GM18867 (cell line): ENCODE measurements around the gene PABPC1L.
A peak's percentile ranks its signal among the peaks of the same experiment; 100 is the strongest.

Experiments
- ATAC-seq: cut with Tn5 transposase; IDR thresholded peaks from one replicate; pipeline ENCODE4 v1.9.1; 2021; ENCODE audit warnings: mild to moderate bottlenecking, moderate library complexity; ENCODE audit not compliant: unreplicated experiment

The PABPC1L gene

DNA sequence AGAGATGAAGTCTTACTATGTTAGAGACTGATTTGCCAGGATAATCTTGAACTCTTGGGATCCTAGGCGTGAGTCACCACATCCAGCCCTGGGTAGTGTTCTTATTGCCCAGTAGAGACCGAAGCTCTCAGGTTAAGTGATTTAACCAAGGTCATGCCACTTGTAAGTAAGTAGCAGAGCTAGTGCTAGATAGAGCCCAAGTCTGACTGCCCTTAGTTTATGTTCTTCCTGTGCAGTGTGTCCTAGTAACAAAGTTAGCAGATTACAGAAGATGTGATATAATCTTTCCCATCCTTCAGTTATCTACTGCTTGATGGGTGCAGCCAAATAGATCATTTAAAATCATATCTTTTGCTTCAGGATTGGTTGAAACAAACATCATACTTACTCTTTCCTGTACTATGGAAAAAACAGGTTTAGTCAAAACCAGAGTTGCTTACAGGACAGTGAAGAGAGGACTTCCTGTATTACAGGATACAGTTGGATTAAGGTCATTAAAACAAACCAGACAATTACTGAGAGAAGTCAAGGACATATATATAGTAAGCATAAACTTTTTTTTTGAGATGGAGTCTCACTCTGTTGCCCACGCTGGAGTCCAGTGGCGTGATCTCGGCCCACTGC, 9.5 kb upstream of the PABPC1L start:
- no peak for ATAC-seq

DNA sequence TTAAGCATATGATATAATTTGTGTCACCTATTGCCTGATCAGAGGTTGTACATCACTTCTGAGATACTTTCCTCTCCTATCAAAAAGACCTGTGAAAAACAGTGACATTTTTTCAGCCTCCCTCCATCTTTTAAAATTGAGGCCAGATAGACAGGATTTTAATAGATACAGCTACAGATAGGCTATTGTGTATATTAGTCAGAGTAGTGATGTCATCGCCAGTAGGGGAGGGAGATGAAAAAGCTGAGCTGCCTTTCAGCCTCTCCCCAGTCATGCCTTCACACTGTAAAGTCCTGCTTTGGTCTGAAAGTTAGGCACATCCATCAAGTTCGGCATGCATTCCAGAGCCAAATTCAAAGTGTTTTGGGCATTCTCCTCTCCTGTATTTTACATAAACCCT, 7.9 kb upstream of the PABPC1L start:
- ATAC-seq: no peak

DNA sequence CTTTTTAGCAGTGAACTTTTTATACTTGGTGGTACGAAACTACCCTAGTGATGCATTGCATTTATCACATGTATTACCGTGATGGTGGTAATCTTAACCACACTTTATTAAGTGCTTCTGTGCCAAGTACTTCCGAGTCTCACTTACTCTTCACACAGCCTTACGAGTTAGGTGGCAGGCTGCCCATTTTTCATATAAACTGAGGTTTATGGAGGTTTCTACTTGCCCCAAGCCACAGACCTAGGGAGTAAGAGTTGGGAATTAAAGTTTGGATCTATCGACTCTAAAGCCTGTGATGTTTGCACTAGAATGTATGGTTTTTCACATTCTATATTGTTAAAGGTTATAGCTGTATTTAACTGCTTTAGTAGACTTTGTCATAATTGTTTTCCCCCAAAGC, 5.5 kb upstream of the PABPC1L start:
- ATAC-seq: no peak

GRCh38 chr20:44908987-44909871, 631 bp upstream of the PABPC1L start:
- ATAC-seq: no peak

GRCh38 chr20:44910690-44911262, 916 bp downstream of the PABPC1L start:
- ATAC-seq: no peak

- ATAC-seq: peak; percentile 37
These were observed 1.5 kb downstream of the PABPC1L start for GRCh38 chr20:44911264-44911921.

DNA sequence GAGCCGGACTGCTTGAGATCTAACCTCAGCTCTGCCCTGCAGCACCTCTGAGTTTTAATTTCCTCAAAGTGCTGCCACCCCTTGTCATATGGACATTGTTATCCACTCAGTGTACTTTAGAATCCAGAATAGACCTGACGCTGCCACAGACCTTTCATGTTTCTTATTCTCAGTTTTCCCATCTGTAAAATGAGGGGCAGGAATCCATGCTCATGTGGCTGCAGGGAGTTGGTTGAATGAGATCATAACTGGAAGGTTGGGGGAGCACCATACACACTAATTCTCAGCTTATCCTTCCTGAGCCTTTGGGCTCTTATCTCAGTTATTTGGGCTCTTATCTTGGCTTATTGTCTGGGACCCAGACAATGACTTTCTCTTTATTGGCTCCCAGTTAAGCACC, 2.3 kb downstream of the PABPC1L start:
- ATAC-seq: no peak

DNA sequence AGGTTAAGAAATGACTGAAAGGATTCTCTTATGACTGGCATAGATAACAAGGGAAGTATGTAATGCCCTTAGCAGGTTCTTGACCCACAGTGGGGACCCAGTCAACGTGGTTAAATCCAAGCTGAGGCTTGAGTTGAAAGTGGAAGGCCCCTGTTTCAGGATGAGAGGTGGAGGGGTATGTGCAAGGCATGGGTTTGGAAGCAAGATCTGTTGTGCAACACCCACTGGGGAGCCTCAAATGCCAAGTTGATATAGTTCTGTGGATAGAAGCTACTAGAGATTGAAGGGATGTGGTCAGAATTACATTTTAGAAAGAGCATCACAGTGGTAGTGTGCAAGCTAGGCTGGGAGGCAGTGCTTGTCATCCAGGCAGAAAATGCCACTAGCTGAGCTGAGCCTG, 5.1 kb downstream of the PABPC1L start:
- no peak for ATAC-seq

- ATAC-seq: no peak
These were observed 6.7 kb downstream of the PABPC1L start for GRCh38 chr20:44916586-44916985.

DNA sequence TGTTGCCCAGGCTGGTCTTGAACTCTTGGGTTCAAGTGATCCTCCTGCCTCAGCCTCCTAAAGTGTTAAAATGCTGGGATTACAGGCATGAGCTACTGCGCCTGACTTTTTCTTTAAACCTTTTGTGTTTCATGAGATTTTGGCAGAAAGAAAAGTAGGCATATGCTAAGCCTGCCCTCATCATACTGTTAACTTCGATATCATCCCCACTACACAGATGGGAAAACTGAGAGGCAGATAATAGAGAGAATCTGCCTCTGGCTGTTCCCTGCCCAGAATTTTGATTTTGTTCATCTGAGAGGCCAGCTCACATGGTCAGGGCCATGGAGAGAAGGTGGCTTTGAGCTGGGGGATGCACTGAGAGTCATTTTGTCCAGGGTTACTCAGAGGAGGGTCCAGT, 7.5 kb downstream of the PABPC1L start:
- no peak for ATAC-seq

DNA sequence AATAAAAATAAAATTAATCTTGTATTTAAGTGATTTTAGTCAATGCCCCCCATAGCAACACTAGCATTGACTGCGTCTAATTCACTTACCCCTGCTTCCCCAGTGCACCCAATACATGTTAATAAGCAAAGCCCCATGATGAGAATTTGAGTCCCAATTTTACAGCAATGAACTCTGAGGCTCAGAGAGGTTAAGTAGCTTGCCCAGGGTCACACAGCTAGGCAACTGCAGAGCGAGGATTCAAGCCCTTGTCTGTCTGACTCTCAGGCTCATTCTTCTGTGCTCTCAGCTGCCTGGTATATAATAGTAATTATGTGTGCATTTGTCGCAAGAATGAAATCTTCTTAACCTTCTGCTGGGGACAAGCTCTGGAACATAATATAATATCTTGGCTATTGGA, 8.5 kb downstream of the PABPC1L start:
- ATAC-seq: no peak

DNA sequence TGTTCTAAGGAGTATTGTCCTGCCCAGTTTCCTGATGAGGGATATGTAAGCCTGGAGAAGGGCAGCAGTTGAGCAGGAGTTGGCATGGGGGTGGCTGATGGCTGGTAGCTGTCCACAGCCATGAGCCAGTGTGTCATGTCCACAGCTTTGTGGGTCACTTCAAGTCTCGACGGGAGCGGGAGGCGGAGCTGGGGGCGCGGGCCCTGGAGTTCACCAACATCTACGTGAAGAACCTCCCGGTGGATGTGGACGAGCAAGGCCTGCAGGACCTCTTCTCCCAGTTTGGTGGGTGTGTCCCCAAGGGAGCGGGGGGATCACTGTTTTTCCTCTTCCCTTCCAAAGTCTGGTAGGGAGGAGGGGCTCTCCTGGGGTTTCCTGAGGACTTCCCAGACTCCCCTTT, 8.9 kb downstream of the PABPC1L start:
- ATAC-seq: no peak

DNA sequence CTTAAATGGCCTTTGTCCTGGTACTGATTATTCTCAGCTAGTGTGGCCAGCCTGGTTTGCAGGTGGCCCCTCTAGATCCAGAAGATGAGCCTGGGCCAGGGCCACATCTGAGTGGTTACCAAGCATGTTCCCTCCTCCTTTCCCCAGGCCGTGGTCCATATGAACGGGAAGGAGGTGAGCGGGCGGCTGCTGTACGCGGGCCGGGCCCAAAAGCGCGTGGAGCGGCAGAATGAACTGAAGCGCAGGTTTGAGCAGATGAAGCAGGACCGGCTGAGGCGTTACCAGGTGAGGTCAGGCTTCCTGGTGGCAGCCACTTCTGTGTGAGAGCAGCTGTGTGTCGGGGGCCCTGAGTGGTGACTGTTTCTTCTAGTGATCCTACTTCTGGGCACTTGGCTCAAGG, 11.6 kb downstream of the PABPC1L start:
- no peak for ATAC-seq

DNA sequence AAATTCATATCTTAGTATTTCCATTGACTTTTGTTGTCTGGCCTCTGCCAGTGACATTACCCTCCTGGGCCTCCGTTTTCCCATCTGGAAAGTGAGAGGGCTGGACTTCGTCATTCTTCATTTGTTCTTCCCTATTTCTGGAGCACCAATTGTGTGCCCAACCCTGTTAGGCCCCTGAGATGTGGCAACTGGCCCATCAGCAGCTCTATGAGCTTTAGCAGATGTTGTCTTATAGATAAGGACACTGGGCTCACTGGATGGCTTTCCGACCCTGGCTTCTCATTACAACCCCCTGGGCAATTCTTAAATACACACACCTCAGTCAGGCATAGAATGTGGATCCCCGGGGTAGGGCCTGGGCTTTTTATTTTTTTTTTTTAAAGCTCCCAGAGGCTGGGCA, 14.7 kb downstream of the PABPC1L start:
- ATAC-seq: no peak

GRCh38 chr20:44928595-44928994, 18.7 kb downstream of the PABPC1L start:
- no peak for ATAC-seq

DNA sequence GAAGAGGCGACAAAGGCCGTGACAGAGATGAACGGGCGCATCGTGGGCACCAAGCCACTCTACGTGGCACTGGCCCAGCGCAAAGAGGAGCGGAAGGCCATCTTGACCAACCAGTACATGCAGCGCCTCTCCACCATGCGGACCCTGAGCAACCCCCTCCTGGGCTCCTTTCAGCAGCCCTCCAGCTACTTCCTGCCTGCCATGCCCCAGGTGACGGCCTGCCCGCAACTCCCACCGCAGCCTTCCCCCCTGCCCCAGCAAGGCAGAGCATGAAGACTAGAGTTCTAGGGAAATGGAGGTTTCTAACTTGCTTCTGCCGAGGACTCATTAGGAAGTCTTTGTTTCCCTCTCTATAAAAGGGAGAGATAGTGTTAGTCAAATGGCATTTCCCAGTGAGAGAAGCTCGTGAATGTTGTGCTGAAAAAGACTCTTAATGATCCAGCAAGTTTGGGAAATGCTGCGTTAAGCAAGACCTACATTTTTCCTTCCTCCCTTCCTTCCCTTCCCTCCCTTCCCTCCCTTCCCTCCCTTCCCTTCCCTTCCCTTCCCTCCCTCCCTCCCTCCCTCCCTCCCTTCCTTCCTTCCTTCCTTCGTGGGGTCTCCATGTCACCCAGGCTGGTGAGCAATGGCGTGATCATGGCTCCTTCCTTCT, 20.8 kb downstream of the PABPC1L start:
- ATAC-seq: no peak

- ATAC-seq: no peak
These were observed 22.1 kb downstream of the PABPC1L start for GRCh38 chr20:44931911-44932310.

DNA sequence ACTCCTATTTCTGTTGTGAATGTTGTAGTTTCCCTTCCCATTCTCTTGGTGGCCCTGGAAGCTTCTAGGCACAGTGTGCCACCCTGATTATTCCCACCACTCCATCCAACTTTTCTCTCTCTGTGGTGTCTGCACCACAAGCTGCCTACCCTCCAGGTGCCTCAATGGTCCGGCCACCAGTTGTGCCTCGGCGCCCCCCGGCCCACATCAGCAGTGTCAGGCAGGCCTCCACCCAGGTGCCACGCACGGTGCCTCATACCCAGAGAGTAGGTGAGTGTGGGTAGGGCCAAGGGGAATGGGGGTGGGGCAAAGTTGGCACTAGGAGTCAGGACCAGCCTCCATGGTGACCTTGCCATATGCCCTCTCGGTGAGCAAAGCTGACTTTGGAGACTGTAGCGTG, 23.1 kb downstream of the PABPC1L start:
- no peak for ATAC-seq

- ATAC-seq: no peak
These were observed 26.6 kb downstream of the PABPC1L start for GRCh38 chr20:44936510-44936909.

- ATAC-seq: no peak
These were observed 28.8 kb downstream of the PABPC1L start for GRCh38 chr20:44938637-44939036.

DNA sequence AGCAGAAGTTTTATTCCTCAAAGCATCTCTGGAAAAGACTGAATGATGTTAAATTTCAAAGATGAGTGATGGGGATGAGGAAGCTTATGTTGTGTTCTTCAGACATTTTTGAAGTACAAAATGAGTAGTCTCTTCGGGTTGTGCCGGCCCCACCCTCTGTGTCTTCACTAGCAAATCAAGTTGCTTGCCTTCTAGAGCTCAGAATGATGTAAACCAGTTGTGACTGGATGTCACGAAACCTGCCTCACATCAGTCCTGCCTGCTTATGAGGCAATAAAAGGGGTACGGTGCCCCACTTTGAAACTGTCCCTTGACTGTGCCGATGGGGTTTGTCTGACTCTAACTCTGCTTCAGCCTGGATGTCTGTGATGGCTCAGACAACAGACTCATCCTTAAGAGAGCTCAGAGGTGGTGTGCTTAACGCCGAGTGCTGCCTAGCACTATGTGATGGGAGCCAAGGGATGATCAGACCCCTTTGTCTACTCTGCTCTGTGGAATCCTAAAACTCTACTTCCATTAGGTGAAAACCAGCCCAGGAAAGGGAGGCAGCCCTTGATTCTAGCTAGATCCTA, 31.3 kb downstream of the PABPC1L start:
- ATAC-seq: no peak
